Hepatocyte (in vitro differentiated cells): ENCODE measurements around the gene KL.

Source experiments
- CTCF ChIP-seq: fragments of 200-600 bp; sonication (generic); IDR thresholded peaks from 2 replicates; pipeline ENCODE4 v1.5.1; 2016; ENCODE audit warnings: antibody characterized with exemption, mild to moderate bottlenecking; ENCODE audit not compliant: poor library complexity
- EZH2 ChIP-seq: fragments of 200-600 bp; sonication (generic); IDR thresholded peaks from 2 replicates; pipeline ENCODE4 v1.6.1; 2016; ENCODE audit warnings: antibody characterized with exemption, mild to moderate bottlenecking, borderline replicate concordance
- EZH2phosphoT487 ChIP-seq: fragments of 200-600 bp; sonication (generic); IDR thresholded peaks from one replicate; pipeline ENCODE4 v1.6.1; 2018; ENCODE audit warnings: antibody characterized with exemption, mild to moderate bottlenecking, low read depth, moderate library complexity; ENCODE audit not compliant: unreplicated experiment, severe bottlenecking

- TF ChIP-seq CTCF (no peak), EZH2 (no peak), EZH2phosphoT487 (no peak)
Observed at GRCh38 chr13:33110386-33110712, 94.1 kb downstream of the KL start.
